K562 (cell line): Measurements from ENCODE around the gene OBSCN. TPM values are rescaled to one million over a fixed set of nuclear protein-coding genes. Genes with fewer than 3 reads are reported as not detected.

Experiments
- COPS2 ChIP-seq: fragments of 450-650 bp; conservative IDR thresholded peaks from 2 replicates; pipeline ENCODE4 v1.6.1; 2016; ENCODE audit warnings: mild to moderate bottlenecking, moderate library complexity
- DEAF1 ChIP-seq: fragments of 450-650 bp; formaldehyde crosslinking; IDR thresholded peaks from 2 replicates; pipeline ENCODE4 v1.4.0; 2020; ENCODE audit warnings: mild to moderate bottlenecking, moderate library complexity
- ESRRB ChIP-seq: fragments of 250-450 bp; sonication (Bioruptor Pico); IDR thresholded peaks from 2 replicates; pipeline ENCODE4 v1.5.0; 2020; ENCODE audit warnings: mild to moderate bottlenecking, moderate library complexity, borderline replicate concordance
- IRF1 ChIP-seq: sonication (generic); formaldehyde crosslinking; IDR thresholded peaks from 2 replicates; pipeline ENCODE4 v1.8.0; 2022; ENCODE audit warnings: missing genetic modification reagents, mild to moderate bottlenecking, borderline replicate concordance
- MCM2 ChIP-seq: fragments of 450-650 bp; IDR thresholded peaks from 2 replicates; pipeline ENCODE4 v1.6.1; 2017; ENCODE audit warnings: low read depth, mild to moderate bottlenecking
- SAFB2 ChIP-seq: fragments of 200-400 bp; formaldehyde crosslinking; IDR thresholded peaks from 2 replicates; pipeline ENCODE4 v1.6.1; 2018; ENCODE audit warnings: borderline replicate concordance, low read length, low read depth, moderate library complexity; ENCODE audit not compliant: severe bottlenecking
- SAP30 ChIP-seq: fragments of 200-600 bp; sonication (generic); IDR thresholded peaks from 2 replicates; pipeline ENCODE4 v1.6.1; 2012; ENCODE audit warnings: borderline replicate concordance, low read depth, mild to moderate bottlenecking, moderate library complexity, low read length, control low read depth, inconsistent platforms; ENCODE audit not compliant: insufficient read depth, poor library complexity, severe bottlenecking
- SIN3B ChIP-seq: fragments of 450-650 bp; IDR thresholded peaks from 2 replicates; pipeline ENCODE4 v1.6.1; 2017; ENCODE audit warnings: low read depth, mild to moderate bottlenecking, moderate library complexity
- SUPT5H ChIP-seq: fragments of 450-650 bp; IDR thresholded peaks from 2 replicates; pipeline ENCODE4 v1.6.1; 2016
- TAL1 ChIP-seq: fragments of 450-650 bp; IDR thresholded peaks from 2 replicates; pipeline ENCODE4 v1.6.1; 2016; ENCODE audit warnings: mild to moderate bottlenecking
- ZC3H8 ChIP-seq: fragments of 450-650 bp; IDR thresholded peaks from 2 replicates; pipeline ENCODE4 v1.6.1; 2017
- ZHX1 ChIP-seq: fragments of 150-350 bp; conservative IDR thresholded peaks from 2 replicates; pipeline ENCODE4 v1.6.1; 2014; ENCODE audit warnings: low read length
- ZNF232 ChIP-seq: sonication (generic); formaldehyde crosslinking; IDR thresholded peaks from 2 replicates; pipeline ENCODE4 v1.8.0; 2022; ENCODE audit warnings: mild to moderate bottlenecking, missing genetic modification reagents
- ZNF263 ChIP-seq: sonication (generic); formaldehyde crosslinking; IDR thresholded peaks from 2 replicates; pipeline ENCODE4 v1.8.0; 2022; ENCODE audit warnings: mild to moderate bottlenecking, missing genetic modification reagents, borderline replicate concordance
- ZNF592 ChIP-seq: fragments of 450-650 bp; IDR thresholded peaks from 2 replicates; pipeline ENCODE4 v1.6.1; 2017; ENCODE audit warnings: antibody characterized with exemption, mild to moderate bottlenecking
- ZNF740 ChIP-seq, 3 experiments: fragments of 200-800 bp in 1 of 3; sonication (Bioruptor generic) in 1 of 3; sonication (generic) in 1 of 3; formaldehyde crosslinking in 1 of 3; IDR thresholded peaks; 2 replicates each; pipeline versions ENCODE4 v1.6.1 to v1.8.0; 2016 to 2022; ENCODE audit warnings: mild to moderate bottlenecking in 2 of 3, missing compliant biosample characterization in 2 of 3, missing genetic modification characterization in 2 of 3, missing genetic modification reagents in 1 of 3
- polyA plus RNA-seq, 8 experiments: library from polyadenylated mRNA; depleted of rRNA in 4 of 8; stranded (reverse) in 5 of 8; unstranded in 3 of 8; fragments of >200 nt; fragmentation: Nextera tagmentation in 2 of 8; fragmentation: Illumina TruSeq in 1 of 8; extraction: Ambion mirVana in 2 of 8; extraction: Trizol in 1 of 8; gene quantifications; 2 replicates each; pipeline versions ENCODE4 v1.2.1 to v1.2.3, GENCODE V29; 2011 to 2014; ENCODE audit warnings: inconsistent platforms in 1 of 8, missing spikeins in 1 of 8
- total RNA-seq, 7 experiments: library from RNA; depleted of rRNA in 6 of 7; stranded (reverse); fragments of >200 nt in 6 of 7; fragmentation: Illumina TruSeq in 2 of 7; extraction: Trizol in 2 of 7; gene quantifications; 2 replicates each; pipeline versions ENCODE4 v1.2.1 to v1.2.3, GENCODE V29; 2011 to 2021; ENCODE audit warnings: low replicate concordance in 1 of 7

Gene OBSCN
- total and polyA plus RNA-seq, 9 of the 15 experiments (the other 6 are each of a cell fraction or from before 2014, with no cell fraction given), result 0.18 to 19.7 (median 3.6) TPM

GRCh38 chr1:228164561-228165371 is 43.1 kb upstream of the OBSCN start (continued):
- TF ChIP-seq TAL1 (peak; percentile 80), ZNF263 (CRISPR knock-in tag) (no peak; the same call in 1 of the 2 replicates), COPS2 (no peak), MCM2 (no peak), ZNF592 (no peak), ZNF740 (CRISPR knock-in tag; IDR thresholded peaks at IDR 0.05) (peak; percentile 49; the same call in 1 of the 2 replicates), ZNF740 (tag; IDR thresholded peaks at IDR 0.05) (no peak; a peak in 1 of 4 replicates), SAFB2 (no peak), ZNF232 (no peak), ZHX1 (no peak), IRF1 (no peak), ZC3H8 (no peak), SIN3B (no peak), DEAF1 (CRISPR knock-in tag) (peak; percentile 19; the same call in 1 of the 2 replicates), SAP30 (no peak), SUPT5H (0 out of 2 replicates have a peak, but pooled peaks have one; percentile 67), ESRRB (CRISPR knock-in tag) (no peak)
